ENCODE results near the gene RRM2.
"Not testable (repeated sequence)": the region's sequence is repeated elsewhere in the genome, so short reads cannot be mapped to it uniquely, and the experiment has no call there.

Gene RRM2

GRCh38 chr2:10142640-10142965, 20.1 kb downstream of the RRM2 start:
- in situ Hi-C loops (cut with MboI; ENCODE audit: low sequenced_read_pairs, unreplicated experiment) = loop anchor here (25.0 kb wide), 1 partner anchor 520 kb away; no protein-coding TSS in a partner anchor
- DNase-seq (ENCODE audit: low spot score) = no peak

GRCh38 chr2:10144771-10145518, 22.4 kb downstream of the RRM2 start:
- no peak for TF ChIP-seq CTCF (IDR thresholded peaks at IDR 0.05; ENCODE audit: borderline replicate concordance, control extremely low read depth, extremely low read depth, insufficient read depth, missing control alignments)
- no peak for DNase-seq (ENCODE audit: low spot score)
- in situ Hi-C loops (cut with MboI; ENCODE audit: low sequenced_read_pairs, unreplicated experiment) = loop anchor here (25.0 kb wide), 1 partner anchor 517 kb away; no protein-coding TSS in a partner anchor

More at GRCh38 chr2:10142640-10142965, 20.1 kb downstream of the RRM2 start:
- TF ChIP-seq CTCF (IDR thresholded peaks at IDR 0.05; ENCODE audit: borderline replicate concordance, control extremely low read depth, extremely low read depth, insufficient read depth, missing control alignments) = no peak

GRCh38 chr2:10145519-10146357, 23.2 kb downstream of the RRM2 start:
- DNase-seq (ENCODE audit: low spot score) = no peak
- TF ChIP-seq CTCF (IDR thresholded peaks at IDR 0.05; ENCODE audit: borderline replicate concordance, control extremely low read depth, extremely low read depth, insufficient read depth, missing control alignments) = no peak
- in situ Hi-C loops (cut with MboI; ENCODE audit: low sequenced_read_pairs, unreplicated experiment) = loop anchor here (25.0 kb wide), 1 partner anchor 517 kb away; no protein-coding TSS in a partner anchor

- in situ Hi-C loops (cut with MboI; ENCODE audit: low sequenced_read_pairs, unreplicated experiment) = loop anchor here (25.0 kb wide), 1 partner anchor 516 kb away; no protein-coding TSS in a partner anchor
- no peak for DNase-seq (ENCODE audit: low spot score)
- TF ChIP-seq CTCF (IDR thresholded peaks at IDR 0.05; ENCODE audit: borderline replicate concordance, control extremely low read depth, extremely low read depth, insufficient read depth, missing control alignments) = no peak
These were observed 23.9 kb downstream of the RRM2 start for GRCh38 chr2:10146366-10147005.

GRCh38 chr2:10147050-10147660, 24.6 kb downstream of the RRM2 start:
- DNase-seq (ENCODE audit: low spot score) = not testable (repeated sequence)
- in situ Hi-C loops (cut with MboI; ENCODE audit: low sequenced_read_pairs, unreplicated experiment) = loop anchor here (25.0 kb wide), 1 partner anchor 515 kb away; no protein-coding TSS in a partner anchor

GRCh38 chr2:10148268-10148667, 25.7 kb downstream of the RRM2 start:
- in situ Hi-C loops (cut with MboI; ENCODE audit: low sequenced_read_pairs, unreplicated experiment) = loop anchor here (25.0 kb wide), 1 partner anchor 514 kb away; no protein-coding TSS in a partner anchor
- TF ChIP-seq CTCF (IDR thresholded peaks at IDR 0.05; ENCODE audit: borderline replicate concordance, control extremely low read depth, extremely low read depth, insufficient read depth, missing control alignments) = no peak
- DNase-seq (ENCODE audit: low spot score) = no peak

Data from GM13976 (cell line).